ENCODE data around the gene IFNLR1. TPM values are rescaled to one million over a fixed set of nuclear protein-coding genes. Genes with fewer than 3 reads are reported as not detected.

Gene IFNLR1
- total and polyA plus RNA-seq, 9 of the 15 experiments (the other 6 are each of a cell fraction or from before 2014, with no cell fraction given): not detected

DNA sequence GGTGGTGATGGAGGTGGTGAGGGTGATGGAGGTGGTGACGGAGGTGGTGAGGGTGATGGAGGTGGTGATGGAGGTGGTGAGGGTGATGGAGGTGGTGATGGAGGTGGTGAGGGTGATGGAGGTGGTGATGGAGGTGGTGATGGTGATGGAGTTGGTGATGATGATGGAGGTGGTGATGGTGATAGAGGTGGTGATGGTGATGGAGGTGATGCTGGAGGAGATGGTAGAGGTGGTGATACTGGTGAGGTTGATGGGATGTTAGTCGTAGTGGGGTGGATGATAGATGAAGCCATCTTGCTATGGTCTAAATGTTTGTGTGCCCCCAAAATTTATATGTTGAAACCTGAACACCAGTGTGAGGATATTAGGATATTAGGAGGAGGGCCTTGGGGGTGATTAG is 25.3 kb upstream of the IFNLR1 start:
- CTCF ChIA-PET (ENCODE audit: low intra/inter-chr PET ratio): no interaction called here
- Histone ChIP-seq H3K27me3 (ENCODE audit: control insufficient read depth in 2 of 2, insufficient read depth in 2 of 2, low read length in 2 of 2) (peaks cover 27 to 53% of the 10 kb centered on the region in 2 experiments; a peak in 4 of 5 replicates), H3K9me3 (replicated peaks; ENCODE audit: control insufficient read depth, insufficient read depth, low read depth, low read length) (no peaks in the 10 kb centered on the region), H3K4me1 (replicated peaks in 1 of 2; ENCODE audit: control insufficient read depth in 2 of 2, insufficient read depth in 2 of 2, low read length in 2 of 2) (peaks cover 0 to 6% of the 10 kb centered on the region in 2 experiments; a peak in 1 of 5 replicates), H4K20me1 (replicated peaks; ENCODE audit: control insufficient read depth, insufficient read depth, low read length) (peaks cover 4% of the 10 kb centered on the region; the same call in 1 of the 2 replicates), H3K27ac (ENCODE audit: extremely low read depth, low read depth, low read length) (no peak overlapping the region), H3K36me3 (ENCODE audit: control insufficient read depth, insufficient read depth, low read length) (no peaks in the 10 kb centered on the region), H3K4me2 (ENCODE audit: insufficient read depth, low read length) (no peak overlapping the region), H3K4me3 (no peak overlapping the region), H3K9ac (ENCODE audit: insufficient read depth in 1 of 2, low read depth in 2 of 2, low read length in 2 of 2) (no peak overlapping the region), H3K79me2 (ENCODE audit: control insufficient read depth, insufficient read depth, low read length) (no peaks in the 10 kb centered on the region), H2AFZ (ENCODE audit: low read depth, low read length) (no peak overlapping the region), H3K9me1 (ENCODE audit: control insufficient read depth, insufficient read depth, low read length) (no peaks in the 10 kb centered on the region)
- POLR2A ChIA-PET: no interaction called here
- no peak for TF ChIP-seq ZNF217 (CRISPR knock-in tag; IDR thresholded peaks at IDR 0.05)
- TF ChIP-seq HDGF (IDR thresholded peaks at IDR 0.05): no peak
- TF ChIP-seq, protein P1, sequence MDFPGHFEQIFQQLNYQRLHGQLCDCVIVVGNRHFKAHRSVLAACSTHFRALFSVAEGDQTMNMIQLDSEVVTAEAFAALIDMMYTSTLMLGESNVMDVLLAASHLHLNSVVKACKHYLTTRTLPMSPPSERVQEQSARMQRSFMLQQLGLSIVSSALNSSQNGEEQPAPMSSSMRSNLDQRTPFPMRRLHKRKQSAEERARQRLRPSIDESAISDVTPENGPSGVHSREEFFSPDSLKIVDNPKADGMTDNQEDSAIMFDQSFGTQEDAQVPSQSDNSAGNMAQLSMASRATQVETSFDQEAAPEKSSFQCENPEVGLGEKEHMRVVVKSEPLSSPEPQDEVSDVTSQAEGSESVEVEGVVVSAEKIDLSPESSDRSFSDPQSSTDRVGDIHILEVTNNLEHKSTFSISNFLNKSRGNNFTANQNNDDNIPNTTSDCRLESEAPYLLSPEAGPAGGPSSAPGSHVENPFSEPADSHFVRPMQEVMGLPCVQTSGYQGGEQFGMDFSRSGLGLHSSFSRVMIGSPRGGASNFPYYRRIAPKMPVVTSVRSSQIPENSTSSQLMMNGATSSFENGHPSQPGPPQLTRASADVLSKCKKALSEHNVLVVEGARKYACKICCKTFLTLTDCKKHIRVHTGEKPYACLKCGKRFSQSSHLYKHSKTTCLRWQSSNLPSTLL (IDR thresholded peaks at IDR 0.05): no peak
- TF ChIP-seq GATAD2A (IDR thresholded peaks at IDR 0.05): no peak
- no TSS peak for BruUV-seq (replicated peaks)
- ATAC-seq (no peak), DNase-seq (ENCODE audit: extremely low read depth in 1 of 4, low spot score in 3 of 4) (no peak), FAIRE-seq (no peak)
- 0% methylated on average over 1 of the region's 2 CpGs for WGBS (ENCODE audit: insufficient coverage, low coverage, missing lambda C conversion rate)
- in situ Hi-C loops (cut with MboI) (no loop called here), intact Hi-C loops (cut with micrococcal nuclease) (no loop called here)

DNA sequence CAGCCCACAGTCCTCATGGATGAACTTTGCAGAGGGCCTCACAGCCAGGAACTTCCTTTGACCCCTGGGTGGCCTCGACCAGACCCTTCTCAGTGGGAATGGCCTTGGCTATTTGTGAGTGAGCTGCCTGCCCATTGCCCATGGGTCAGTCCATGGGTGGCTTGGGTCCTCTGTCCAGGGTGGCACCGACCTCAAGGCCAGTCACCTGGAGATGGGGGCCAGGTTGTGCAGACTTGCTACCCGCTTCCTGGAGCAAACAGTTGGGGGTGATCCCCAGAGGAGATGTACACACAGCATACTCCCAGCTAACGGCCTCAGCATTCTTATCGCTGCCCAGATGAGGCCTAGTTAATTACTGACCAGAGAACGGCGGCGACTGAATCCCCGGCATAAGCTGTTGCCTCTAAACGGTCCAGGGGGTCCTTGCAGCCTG is 23.1 kb upstream of the IFNLR1 start:
- DNase-seq (ENCODE audit: extremely low read depth in 1 of 4, low spot score in 3 of 4) (no peak), FAIRE-seq (no peak), ATAC-seq (no peak)
- no peak overlapping the region for H3K27ac ChIP-seq (ENCODE audit: extremely low read depth, low read depth, low read length)
- intact Hi-C loops (cut with micrococcal nuclease): no loop called here
- in situ Hi-C loops (cut with MboI): no loop called here
- H3K9me1 ChIP-seq (ENCODE audit: control insufficient read depth, insufficient read depth, low read length): no peaks in the 10 kb centered on the region
- ChIA-PET POLR2A (interaction anchor here (0.6 to 1.3 kb wide), 3 partner anchors 12 to 171 kb away, joined by 3 to 5 read pairs (median 4); no protein-coding TSS in a partner anchor), CTCF (ENCODE audit: low intra/inter-chr PET ratio) (no interaction called here)
- H3K4me1 ChIP-seq (replicated peaks in 1 of 2; ENCODE audit: control insufficient read depth in 2 of 2, insufficient read depth in 2 of 2, low read length in 2 of 2): peaks cover 0 to 3% of the 10 kb centered on the region in 2 experiments; a peak in 1 of 5 replicates
- H3K9me3 ChIP-seq (replicated peaks; ENCODE audit: control insufficient read depth, insufficient read depth, low read depth, low read length): no peaks in the 10 kb centered on the region
- H4K20me1 ChIP-seq (replicated peaks; ENCODE audit: control insufficient read depth, insufficient read depth, low read length): no peaks in the 10 kb centered on the region
- no peaks in the 10 kb centered on the region for H3K36me3 ChIP-seq (ENCODE audit: control insufficient read depth, insufficient read depth, low read length)
- H3K79me2 ChIP-seq (ENCODE audit: control insufficient read depth, insufficient read depth, low read length): no peaks in the 10 kb centered on the region
- H3K27me3 ChIP-seq (ENCODE audit: control insufficient read depth in 2 of 2, insufficient read depth in 2 of 2, low read length in 2 of 2): peaks cover 28 to 52% of the 10 kb centered on the region in 2 experiments; a peak in 4 of 5 replicates
- no peak overlapping the region for H3K4me2 ChIP-seq (ENCODE audit: insufficient read depth, low read length)
- H2AFZ ChIP-seq (ENCODE audit: low read depth, low read length): no peak overlapping the region; the same call in 1 of the 2 replicates
- WGBS (ENCODE audit: insufficient coverage, low coverage, missing lambda C conversion rate): 3% methylated on average over 10 of the region's 10 CpGs
- H3K9ac ChIP-seq (ENCODE audit: insufficient read depth in 1 of 2, low read depth in 2 of 2, low read length in 2 of 2): peak overlapping the region in 1 of 2 experiments; percentile 29; a peak in 1 of 4 replicates
- no peak overlapping the region for H3K4me3 ChIP-seq
- no TSS peak for BruUV-seq (replicated peaks)
- TF ChIP-seq BRCA1 (IDR thresholded peaks at IDR 0.05) (no peak), BRCA1 (CRISPR knock-in tag; IDR thresholded peaks at IDR 0.05) (no peak), YBX1 (IDR thresholded peaks at IDR 0.05) (no peak), CHD4 (IDR thresholded peaks at IDR 0.05; ENCODE audit: insufficient read depth, insufficient replicate concordance, low read depth, low read length, poor library complexity, severe bottlenecking) (no peak), NR2C2 (CRISPR knock-in tag; IDR thresholded peaks at IDR 0.05) (no peak), NR2C2 (tag; IDR thresholded peaks at IDR 0.05) (no peak), FUS (optimal IDR thresholded peaks at IDR 0.05; ENCODE audit: low read depth, low read length) (no peak)
- TF ChIP-seq, protein P2, sequence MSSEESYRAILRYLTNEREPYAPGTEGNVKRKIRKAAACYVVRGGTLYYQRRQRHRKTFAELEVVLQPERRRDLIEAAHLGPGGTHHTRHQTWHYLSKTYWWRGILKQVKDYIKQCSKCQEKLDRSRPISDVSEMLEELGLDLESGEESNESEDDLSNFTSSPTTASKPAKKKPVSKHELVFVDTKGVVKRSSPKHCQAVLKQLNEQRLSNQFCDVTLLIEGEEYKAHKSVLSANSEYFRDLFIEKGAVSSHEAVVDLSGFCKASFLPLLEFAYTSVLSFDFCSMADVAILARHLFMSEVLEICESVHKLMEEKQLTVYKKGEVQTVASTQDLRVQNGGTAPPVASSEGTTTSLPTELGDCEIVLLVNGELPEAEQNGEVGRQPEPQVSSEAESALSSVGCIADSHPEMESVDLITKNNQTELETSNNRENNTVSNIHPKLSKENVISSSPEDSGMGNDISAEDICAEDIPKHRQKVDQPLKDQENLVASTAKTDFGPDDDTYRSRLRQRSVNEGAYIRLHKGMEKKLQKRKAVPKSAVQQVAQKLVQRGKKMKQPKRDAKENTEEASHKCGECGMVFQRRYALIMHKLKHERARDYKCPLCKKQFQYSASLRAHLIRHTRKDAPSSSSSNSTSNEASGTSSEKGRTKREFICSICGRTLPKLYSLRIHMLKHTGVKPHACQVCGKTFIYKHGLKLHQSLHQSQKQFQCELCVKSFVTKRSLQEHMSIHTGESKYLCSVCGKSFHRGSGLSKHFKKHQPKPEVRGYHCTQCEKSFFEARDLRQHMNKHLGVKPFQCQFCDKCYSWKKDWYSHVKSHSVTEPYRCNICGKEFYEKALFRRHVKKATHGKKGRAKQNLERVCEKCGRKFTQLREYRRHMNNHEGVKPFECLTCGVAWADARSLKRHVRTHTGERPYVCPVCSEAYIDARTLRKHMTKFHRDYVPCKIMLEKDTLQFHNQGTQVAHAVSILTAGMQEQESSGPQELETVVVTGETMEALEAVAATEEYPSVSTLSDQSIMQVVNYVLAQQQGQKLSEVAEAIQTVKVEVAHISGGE (CRISPR knock-in tag; IDR thresholded peaks at IDR 0.05): no peak

Measured in K562 (cell line).